Psoas muscle (tissue), 8 donors: ENCODE data around the gene TMPRSS3. TPM values are rescaled to one million over a fixed set of nuclear protein-coding genes. Genes with fewer than 3 reads are reported as not detected.

Experiments used
- ATAC-seq, 4 donors: fragments of 200-7000 bp; cut with Tn5 transposase; one replicate each; pipeline ENCODE4 v1.9.1; 2020; ENCODE audit warnings: moderate library complexity in 3 of 4, mild to moderate bottlenecking in 2 of 4
- DNase-seq, 2 donors: peaks; one replicate each; pipeline ENCODE4 v3.0.0-alpha.2; 2020
- H3K27ac ChIP-seq: fragments of 200-600 bp; one replicate; pipeline ENCODE4 v1.8.0; 2022
- H3K27me3 ChIP-seq, 3 donors: fragments of 200-600 bp in 1 of 3; one replicate each; pipeline versions ENCODE4 v1.6.1 to v1.8.0; 2013 to 2022; ENCODE audit warnings: low read length in 2 of 3, mild to moderate bottlenecking in 2 of 3, moderate library complexity in 1 of 3; ENCODE audit not compliant: insufficient read depth in 3 of 3
- H3K36me3 ChIP-seq, 2 donors: fragments of 200-600 bp in 1 of 2; one replicate each; pipeline versions ENCODE4 v1.6.1 to v1.8.0; 2013 to 2022; ENCODE audit warnings: low read depth in 1 of 2, mild to moderate bottlenecking in 1 of 2, moderate library complexity in 1 of 2; ENCODE audit not compliant: insufficient read depth in 1 of 2
- H3K4me1 ChIP-seq: fragments of 200-600 bp; one replicate; pipeline ENCODE4 v1.8.0; 2022
- H3K4me3 ChIP-seq: fragments of 200-600 bp; one replicate; pipeline ENCODE4 v1.8.0; 2022; ENCODE audit warnings: mild to moderate bottlenecking
- H3K9me3 ChIP-seq: fragments of 200-600 bp; one replicate; pipeline ENCODE4 v1.8.0; 2022
- WGBS, 3 donors: extraction: QIAGEN DNeasy Blood & Tissue Kit; methylation state at CpG; one replicate each; pipeline versions ENCODE4 v1.1.6 to v1.1.7; 2013; 5-methylcytosine and 5-hydroxymethylcytosine counted together
- intact Hi-C, 2 donors: fragments of 100-400 bp; cut with DNase I; formaldehyde crosslinking; loops; one replicate each; pipeline versions ENCODE4 v1.11.0 to v1.14.2; 2022
- polyA plus RNA-seq, 3 donors: library from polyadenylated mRNA; stranded (reverse); fragments of 200-250 nt; gene quantifications; one replicate each; pipeline ENCODE4 v1.2.3, GENCODE V29; 2013
- total RNA-seq, 4 donors: library from RNA; stranded (reverse); fragmentation: NEBNext Ultra II Directional in 2 of 4; extraction: Animal tissue kit (Norgen Biotek cat#: 25700) in 2 of 4; gene quantifications; one replicate each; pipeline versions ENCODE4 v1.2.1 to v1.2.4, GENCODE V29; 2021 to 2023
- TF ChIP-seq, protein P1 (sequence below): fragments of 200-600 bp; IDR thresholded peaks from one replicate; pipeline ENCODE4 v1.8.0; 2022; ENCODE audit warnings: antibody characterized with exemption
- donor health status: healthy with polysubstance abuse.
- donor health status: DM: no; HTN: no; CAD: no; lungs with moderate emphysema.
- donor health status: Bipolar disorder and iron deficiency.
- donor health status: healthy.
- donor health status: DM: yes; HTN: yes; CAD: no.
- donor health status: DM: no; HTN: no; CAD: no.
- donor health status: DM: no; HTN: no; CAD: no.
- donor health status: DM: yes; HTN: yes; CAD: no.

TMPRSS3 gene
- total and polyA plus RNA-seq, 7 donors: 0.25 TPM; not detected in 6

DNA sequence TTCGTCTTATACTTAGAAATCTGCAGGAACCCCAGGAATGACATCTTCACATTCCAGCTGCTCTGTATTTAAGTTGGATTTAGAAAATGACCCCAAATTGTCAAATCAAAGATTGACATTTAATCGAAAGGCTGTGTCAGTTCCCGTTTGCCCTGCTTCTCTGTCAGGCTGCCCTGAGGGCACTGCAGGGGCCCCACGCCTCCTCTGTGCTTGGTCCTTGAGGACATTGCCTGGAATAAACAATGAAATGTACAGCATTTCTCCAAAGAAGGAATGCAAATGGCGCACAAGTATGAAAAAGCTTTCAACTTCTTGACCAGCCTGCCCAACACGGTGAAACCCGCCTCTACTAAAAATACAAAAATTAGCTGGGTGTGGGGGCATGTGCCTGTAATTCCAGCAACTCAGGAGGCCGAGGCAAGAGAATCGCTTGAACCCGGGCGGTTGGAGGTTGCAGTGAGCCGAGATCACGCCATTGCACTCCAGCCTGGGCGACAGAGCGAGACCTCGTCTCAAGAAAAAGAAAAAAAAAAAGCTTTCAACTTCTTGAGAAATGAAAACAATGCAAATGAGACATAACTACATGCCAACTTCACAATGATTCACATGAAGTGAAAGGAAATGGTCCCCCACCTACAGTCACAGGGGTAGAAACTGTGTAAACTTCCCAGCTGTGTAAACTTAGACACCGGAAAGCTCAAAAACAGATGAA, 3.0 kb downstream of the TMPRSS3 start:
- Histone ChIP-seq H3K27ac (no peak overlapping the region), H3K36me3 (no peaks in the 10 kb centered on the region), H3K27me3 (peaks cover 0 to 37% (median 3%) of the 10 kb centered on the region in 3 donors), H3K4me3 (no peak overlapping the region), H3K4me1 (no peaks in the 10 kb centered on the region), H3K9me3 (no peaks in the 10 kb centered on the region)
- TF ChIP-seq, protein P1, sequence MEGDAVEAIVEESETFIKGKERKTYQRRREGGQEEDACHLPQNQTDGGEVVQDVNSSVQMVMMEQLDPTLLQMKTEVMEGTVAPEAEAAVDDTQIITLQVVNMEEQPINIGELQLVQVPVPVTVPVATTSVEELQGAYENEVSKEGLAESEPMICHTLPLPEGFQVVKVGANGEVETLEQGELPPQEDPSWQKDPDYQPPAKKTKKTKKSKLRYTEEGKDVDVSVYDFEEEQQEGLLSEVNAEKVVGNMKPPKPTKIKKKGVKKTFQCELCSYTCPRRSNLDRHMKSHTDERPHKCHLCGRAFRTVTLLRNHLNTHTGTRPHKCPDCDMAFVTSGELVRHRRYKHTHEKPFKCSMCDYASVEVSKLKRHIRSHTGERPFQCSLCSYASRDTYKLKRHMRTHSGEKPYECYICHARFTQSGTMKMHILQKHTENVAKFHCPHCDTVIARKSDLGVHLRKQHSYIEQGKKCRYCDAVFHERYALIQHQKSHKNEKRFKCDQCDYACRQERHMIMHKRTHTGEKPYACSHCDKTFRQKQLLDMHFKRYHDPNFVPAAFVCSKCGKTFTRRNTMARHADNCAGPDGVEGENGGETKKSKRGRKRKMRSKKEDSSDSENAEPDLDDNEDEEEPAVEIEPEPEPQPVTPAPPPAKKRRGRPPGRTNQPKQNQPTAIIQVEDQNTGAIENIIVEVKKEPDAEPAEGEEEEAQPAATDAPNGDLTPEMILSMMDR: no peak
- no peak for ATAC-seq
- DNase-seq: peak in 1 of 2 donors; percentile 6
- intact Hi-C loops: no loop called here
- WGBS, 3 donors: 76 to 82% (median 82%) methylated on average over 17 of the region's 17 CpGs

DNA sequence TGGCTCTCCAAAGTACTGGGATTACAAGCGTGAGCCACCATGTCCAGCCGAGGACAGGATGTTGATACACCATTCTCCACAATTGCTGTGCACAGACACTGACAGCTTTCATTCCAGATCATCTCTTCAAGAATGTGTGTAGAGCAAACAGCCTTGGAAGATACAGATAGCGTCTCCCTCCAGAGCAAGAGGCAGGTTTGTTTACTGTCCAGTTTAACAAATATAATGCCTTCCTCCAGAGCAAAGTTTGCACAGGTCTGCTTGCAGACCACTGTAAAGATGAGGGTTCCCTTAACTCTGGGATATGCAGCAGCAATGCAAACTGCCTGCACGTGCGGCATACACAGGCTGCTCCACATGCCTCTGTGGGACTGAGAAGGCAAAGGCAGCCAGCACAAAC, 4.6 kb downstream of the TMPRSS3 start:
- H3K27ac ChIP-seq: no peak overlapping the region
- no peaks in the 10 kb centered on the region for H3K4me1 ChIP-seq
- DNase-seq (peak in 1 of 2 donors; percentile 8), ATAC-seq (no peak)
- 65 to 73% (median 68%) methylated on average over 5 of the region's 5 CpGs for WGBS, 3 donors
- TF ChIP-seq, protein P1: no peak
- peaks cover 0 to 44% (median 5%) of the 10 kb centered on the region in 3 donors for H3K27me3 ChIP-seq
- intact Hi-C loops: no loop called here
- no peaks in the 10 kb centered on the region for H3K9me3 ChIP-seq
- no peaks in the 10 kb centered on the region for H3K36me3 ChIP-seq
- H3K4me3 ChIP-seq: no peak overlapping the region

DNA sequence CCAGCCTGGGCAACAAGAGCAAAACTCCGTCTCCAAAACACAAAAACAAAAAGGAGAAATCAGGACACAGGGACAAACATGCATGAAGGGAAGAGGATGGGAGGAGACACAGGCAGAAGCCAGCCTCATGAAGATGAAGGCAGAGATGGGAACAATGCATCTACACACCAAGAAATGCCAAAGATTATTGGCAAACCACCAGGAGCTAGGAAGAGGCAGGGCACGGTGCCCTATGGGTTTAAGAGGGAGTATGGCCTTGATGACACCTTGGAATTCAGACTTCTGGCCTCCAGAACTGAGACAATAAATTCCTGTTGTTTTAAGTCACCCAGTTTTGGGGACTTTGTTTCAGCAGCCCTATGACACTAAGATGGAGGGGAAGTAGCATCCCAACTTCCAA, 5.2 kb downstream of the TMPRSS3 start:
- Histone ChIP-seq H3K27me3 (peaks cover 0 to 44% (median 5%) of the 10 kb centered on the region in 3 donors), H3K4me3 (no peak overlapping the region), H3K9me3 (no peaks in the 10 kb centered on the region), H3K36me3 (no peaks in the 10 kb centered on the region), H3K4me1 (no peaks in the 10 kb centered on the region), H3K27ac (no peak overlapping the region)
- DNase-seq (no peak), ATAC-seq (no peak)
- TF ChIP-seq, protein P1: no peak
- WGBS, 3 donors: 47 to 54% (median 47%) methylated on average over 2 of the region's 2 CpGs
- intact Hi-C loops: no loop called here

DNA sequence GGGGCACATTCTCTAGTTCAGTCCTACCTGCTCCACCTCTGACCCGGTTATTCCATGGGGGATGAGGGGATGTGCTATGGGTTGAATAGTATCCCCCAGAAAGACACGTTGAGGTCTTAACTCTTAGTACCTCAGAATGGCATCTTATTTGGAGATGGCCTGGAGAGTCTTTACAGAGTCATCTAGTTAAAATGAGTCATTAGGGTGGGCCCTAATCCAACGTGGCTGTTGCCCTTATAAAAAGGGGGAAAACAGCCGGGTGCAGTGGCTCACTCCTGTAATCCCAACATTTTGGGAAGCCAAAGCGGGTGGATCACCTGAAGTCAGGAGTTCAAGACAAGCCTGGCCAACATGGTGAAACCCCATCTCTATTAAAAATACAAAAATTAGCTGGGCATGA, 5.7 kb downstream of the TMPRSS3 start:
- ATAC-seq: no peak
- no peak overlapping the region for H3K4me3 ChIP-seq
- TF ChIP-seq, protein P1: no peak
- WGBS, 3 donors: 71 to 77% (median 73%) methylated on average over 5 of the region's 5 CpGs
- H3K27ac ChIP-seq: no peak overlapping the region
- no peaks in the 10 kb centered on the region for H3K9me3 ChIP-seq
- H3K27me3 ChIP-seq: peaks cover 0 to 44% (median 5%) of the 10 kb centered on the region in 3 donors
- DNase-seq: peak in 1 of 2 donors; percentile 1
- intact Hi-C loops: no loop called here
- no peaks in the 10 kb centered on the region for H3K4me1 ChIP-seq
- H3K36me3 ChIP-seq: no peaks in the 10 kb centered on the region
